HS-5 (cell line): ENCODE measurements around the gene ATG13.
"Not testable (repeated sequence)": the region's sequence is repeated elsewhere in the genome, so short reads cannot be mapped to it uniquely, and the experiment has no call there.

ENCODE experiments used
- DNase-seq: peaks from one replicate; pipeline ENCODE4 v3.0.0-alpha.2; 2012; ENCODE audit warnings: low read depth

Gene ATG13

GRCh38 chr11:46643986-46644385 is 26.6 kb downstream of the ATG13 start:
- DNase-seq, result no peak

- peak; percentile 90 for DNase-seq
These were observed 31.9 kb downstream of the ATG13 start for GRCh38 chr11:46649180-46649738.

GRCh38 chr11:46655631-46656030 is 38.3 kb downstream of the ATG13 start:
- no peak for DNase-seq

GRCh38 chr11:46657186-46657585 is 39.8 kb downstream of the ATG13 start:
- no peak for DNase-seq

- no peak for DNase-seq
These were observed 40.9 kb downstream of the ATG13 start for GRCh38 chr11:46658259-46658658.

- no peak for DNase-seq
These were observed 42.6 kb downstream of the ATG13 start for GRCh38 chr11:46659908-46660307.

- no peak for DNase-seq
These were observed 44.5 kb downstream of the ATG13 start for GRCh38 chr11:46661836-46662235.

GRCh38 chr11:46662366-46662765 is 45.0 kb downstream of the ATG13 start:
- DNase-seq, result no peak

GRCh38 chr11:46663277-46663940 is 46.1 kb downstream of the ATG13 start:
- no peak for DNase-seq

- DNase-seq, result no peak
These were observed 47.3 kb downstream of the ATG13 start for GRCh38 chr11:46664612-46665011.

- no peak for DNase-seq
These were observed 48.0 kb downstream of the ATG13 start for GRCh38 chr11:46665356-46665755.

- no peak for DNase-seq
These were observed 49.2 kb downstream of the ATG13 start for GRCh38 chr11:46666516-46666915.

- DNase-seq, result no peak
These were observed 49.7 kb downstream of the ATG13 start for GRCh38 chr11:46667043-46667481.

GRCh38 chr11:46668480-46669085 is 51.2 kb downstream of the ATG13 start:
- no peak for DNase-seq

- no peak for DNase-seq
These were observed 52.4 kb downstream of the ATG13 start for GRCh38 chr11:46669711-46670139.

GRCh38 chr11:46670521-46670920 is 53.2 kb downstream of the ATG13 start:
- DNase-seq, result not testable (repeated sequence)

GRCh38 chr11:46671958-46672315 is 54.6 kb downstream of the ATG13 start:
- DNase-seq, result no peak

- no peak for DNase-seq
These were observed 55.1 kb downstream of the ATG13 start for GRCh38 chr11:46672381-46672839.

- no peak for DNase-seq
These were observed 56.5 kb downstream of the ATG13 start for GRCh38 chr11:46673713-46674462.

GRCh38 chr11:46674463-46675287 is 57.3 kb downstream of the ATG13 start:
- DNase-seq, result no peak

- DNase-seq, result no peak
These were observed 58.0 kb downstream of the ATG13 start for GRCh38 chr11:46675288-46675851.

GRCh38 chr11:46675949-46676348 is 58.6 kb downstream of the ATG13 start:
- no peak for DNase-seq
